HG02763 (cell line): ENCODE data around the gene WDR59.
"Not testable (repeated sequence)": the region's sequence is repeated elsewhere in the genome, so short reads cannot be mapped to it uniquely, and the experiment has no call there.

ENCODE experiments used
- ATAC-seq: cut with Tn5 transposase; IDR thresholded peaks from one replicate; pipeline ENCODE4 v1.9.1; 2021; ENCODE audit warnings: mild to moderate bottlenecking, moderate library complexity; ENCODE audit not compliant: unreplicated experiment

The WDR59 gene

DNA sequence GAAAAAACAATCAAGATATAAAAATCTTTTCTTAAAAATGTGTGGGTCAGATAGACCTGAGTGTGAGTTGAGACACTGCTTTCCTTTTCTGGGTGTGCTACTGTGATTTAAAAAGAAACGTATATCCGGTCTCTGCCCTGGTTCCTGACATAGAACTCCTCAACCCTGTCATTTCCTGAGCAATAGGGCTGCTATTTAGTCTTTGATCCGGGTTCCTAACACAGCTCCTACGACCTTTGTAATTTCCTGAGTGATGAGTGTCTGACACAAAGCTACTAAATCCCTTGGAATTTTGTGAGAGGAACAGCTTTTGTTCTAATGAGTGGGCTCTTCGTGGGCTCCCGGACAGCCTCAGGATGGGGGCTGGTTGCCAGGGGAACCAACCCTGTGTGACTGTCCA is 116.4 kb downstream of the WDR59 start:
- ATAC-seq: no peak

DNA sequence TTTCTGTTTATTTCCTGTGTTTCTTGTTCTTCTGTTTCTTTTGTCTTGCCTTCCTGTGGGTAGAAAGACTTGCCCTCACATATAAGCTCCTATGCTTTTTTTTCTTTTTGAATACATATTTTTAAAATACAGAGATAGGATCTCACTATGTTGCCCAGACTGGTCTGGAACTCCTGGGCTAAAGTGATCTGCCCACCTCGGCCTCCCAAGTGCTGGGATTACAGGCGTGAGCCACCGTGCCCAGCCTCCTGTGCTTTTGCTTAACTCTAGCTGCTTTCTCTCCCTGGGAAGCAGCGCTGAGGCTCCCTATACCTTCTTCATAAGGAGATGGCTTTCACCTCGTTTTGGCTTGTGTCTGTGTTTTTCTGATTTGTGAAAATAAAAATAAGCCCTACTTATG is 116.9 kb downstream of the WDR59 start:
- no peak for ATAC-seq

DNA sequence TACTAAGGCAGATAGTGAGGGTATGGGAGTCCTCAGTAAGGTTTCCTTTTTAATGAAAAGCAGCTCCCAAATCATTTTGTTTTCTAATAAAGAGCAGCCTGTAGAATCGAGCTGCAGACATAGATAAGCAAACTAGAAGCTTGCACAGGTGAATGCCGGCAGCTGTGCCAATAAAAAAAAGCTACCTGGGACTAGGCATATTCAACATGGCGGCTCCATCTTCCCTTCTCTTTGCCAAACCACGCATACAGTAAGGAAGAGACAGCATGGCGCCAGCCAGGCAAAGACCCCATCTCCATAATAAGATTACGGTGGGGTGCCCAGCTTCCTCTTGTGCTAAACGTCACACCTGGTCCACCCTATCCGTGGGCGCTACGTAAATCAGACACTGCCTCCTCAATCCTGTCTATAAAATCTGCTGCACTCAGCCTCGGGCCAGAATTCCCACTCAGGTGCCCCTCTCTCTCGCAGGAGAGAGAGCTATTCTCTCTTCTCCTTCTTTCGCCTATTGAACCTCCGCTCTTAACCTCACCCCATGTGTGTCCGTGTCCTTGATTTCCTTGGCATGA is 117.6 kb downstream of the WDR59 start:
- no peak for ATAC-seq

DNA sequence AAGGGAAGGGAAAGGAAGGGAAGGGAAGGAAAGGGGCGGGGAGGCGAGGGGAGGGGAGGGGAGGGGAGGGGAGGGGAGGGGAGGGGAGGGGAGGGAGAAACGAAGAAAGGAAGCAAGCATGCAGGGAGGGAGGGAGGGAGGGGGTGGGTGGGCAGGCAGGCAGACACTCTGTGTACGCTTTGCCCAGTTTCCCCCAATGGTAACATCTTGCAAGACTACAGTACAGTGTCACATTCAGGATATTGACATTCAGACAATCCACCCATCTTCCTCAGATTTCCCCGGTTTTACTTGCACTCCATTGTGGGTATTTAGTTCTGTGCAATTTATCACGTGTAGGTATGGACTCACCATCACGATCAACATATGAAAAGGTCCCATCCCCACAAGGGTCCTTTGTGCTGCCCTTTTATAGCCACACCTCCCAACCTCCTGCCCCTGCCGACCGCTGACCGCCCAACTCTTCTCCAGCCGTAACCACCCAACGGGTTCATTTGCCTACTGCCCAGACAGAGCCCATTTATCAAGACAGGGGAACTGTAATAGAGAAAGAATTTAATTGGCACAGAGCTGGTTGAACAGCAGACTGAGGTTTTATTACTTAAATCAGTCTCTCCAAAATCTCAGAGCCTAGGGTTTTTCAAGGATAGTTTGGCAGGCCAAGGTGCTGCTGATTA is 118.9 kb downstream of the WDR59 start:
- ATAC-seq: no peak

DNA sequence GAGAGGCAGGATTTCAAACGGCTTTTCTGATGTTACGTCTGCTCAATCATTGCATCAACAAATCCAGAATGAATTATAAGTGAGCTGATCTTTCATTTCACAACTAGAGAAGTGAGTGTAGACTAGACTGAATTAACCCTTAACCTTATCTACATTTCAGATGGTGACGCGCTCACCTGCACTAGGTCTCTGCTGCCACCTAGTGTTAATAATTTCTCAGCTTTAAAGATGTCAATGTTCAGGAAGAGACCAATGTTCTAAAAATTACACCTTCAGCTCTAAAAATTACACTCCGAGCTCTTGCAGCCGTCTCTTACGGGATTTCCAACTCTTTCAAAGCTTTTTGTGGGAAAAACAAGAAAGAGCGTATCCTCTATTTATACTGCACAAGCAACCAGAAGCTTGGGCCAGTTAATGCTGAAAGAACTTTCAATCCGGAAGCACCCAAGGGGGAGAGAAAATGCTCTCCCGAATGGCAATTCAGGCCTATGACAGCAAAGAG is 122.1 kb downstream of the WDR59 start:
- ATAC-seq: no peak

DNA sequence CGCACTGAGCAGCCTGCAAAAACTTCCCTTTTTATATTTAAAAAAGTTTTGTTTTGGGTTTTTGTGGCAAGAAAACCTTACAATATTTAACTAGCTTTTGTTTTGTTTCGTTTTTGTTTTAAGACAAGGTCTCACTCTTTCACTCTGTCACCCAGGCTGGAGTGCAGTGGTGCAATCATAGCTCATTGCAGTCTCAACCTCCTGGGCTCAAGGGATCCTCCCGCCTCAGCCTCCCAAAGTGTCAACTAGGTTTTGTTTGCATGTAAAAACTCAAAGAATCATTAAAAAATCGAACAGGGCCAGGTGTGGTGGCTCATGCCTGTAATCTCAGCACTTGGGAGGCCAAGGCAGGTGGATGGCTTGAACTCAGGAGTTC is 132.4 kb downstream of the WDR59 start:
- no peak for ATAC-seq

DNA sequence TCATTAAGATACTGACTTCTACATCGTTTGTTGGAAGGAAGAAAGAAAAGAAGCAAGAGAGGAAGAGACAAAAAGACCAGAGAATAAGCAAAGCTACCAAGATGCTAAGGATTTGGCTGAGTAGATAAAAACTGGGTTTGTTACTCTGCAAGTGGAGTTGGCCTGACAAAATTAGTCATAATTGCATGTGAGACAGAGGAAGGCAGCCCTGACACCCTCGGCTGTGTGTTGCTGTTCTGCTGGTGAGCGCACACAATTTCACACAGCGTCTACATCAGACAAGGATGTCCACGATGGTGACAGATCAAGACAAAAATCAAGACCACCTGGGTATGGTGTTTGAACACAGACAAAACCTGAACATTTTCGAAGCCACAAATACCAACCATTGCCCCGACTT is 134.9 kb downstream of the WDR59 start:
- ATAC-seq: no peak

DNA sequence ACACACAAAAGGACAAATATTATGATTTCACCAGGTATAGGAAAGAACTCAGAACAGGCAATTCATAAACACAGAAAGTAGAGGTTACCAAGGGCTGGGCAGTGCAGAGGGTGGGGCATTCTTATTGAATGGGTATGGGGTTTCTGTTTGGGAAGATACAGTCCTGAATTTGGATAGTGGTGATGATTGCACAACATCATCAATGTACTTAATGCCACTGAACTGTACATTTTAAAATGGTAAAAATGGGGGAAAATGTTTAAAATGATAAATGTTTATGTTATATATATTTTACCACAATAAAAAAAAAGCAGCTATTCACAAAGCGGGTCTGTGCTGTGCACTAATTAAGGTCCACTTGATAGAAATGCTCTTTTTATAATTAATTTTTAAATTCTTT is 137.7 kb downstream of the WDR59 start:
- ATAC-seq: no peak

DNA sequence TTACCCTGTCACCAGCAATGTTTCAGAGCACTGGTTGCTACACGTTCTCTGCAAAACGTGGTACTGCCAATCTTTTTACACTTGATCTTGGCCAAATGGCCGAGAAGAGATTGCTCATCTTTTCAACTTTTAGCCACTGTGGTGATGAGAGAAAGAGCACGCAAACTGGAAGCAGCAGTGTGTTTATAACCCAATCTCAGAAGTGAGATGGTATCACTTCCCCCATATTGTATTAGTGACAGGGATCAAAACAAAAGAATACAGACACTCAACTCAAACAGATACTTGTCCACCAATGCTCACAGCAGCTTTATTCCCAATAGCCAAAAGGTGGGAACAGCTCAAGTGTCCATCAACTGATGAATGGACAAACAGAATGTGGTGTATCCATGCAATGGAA is 138.2 kb downstream of the WDR59 start:
- no peak for ATAC-seq

DNA sequence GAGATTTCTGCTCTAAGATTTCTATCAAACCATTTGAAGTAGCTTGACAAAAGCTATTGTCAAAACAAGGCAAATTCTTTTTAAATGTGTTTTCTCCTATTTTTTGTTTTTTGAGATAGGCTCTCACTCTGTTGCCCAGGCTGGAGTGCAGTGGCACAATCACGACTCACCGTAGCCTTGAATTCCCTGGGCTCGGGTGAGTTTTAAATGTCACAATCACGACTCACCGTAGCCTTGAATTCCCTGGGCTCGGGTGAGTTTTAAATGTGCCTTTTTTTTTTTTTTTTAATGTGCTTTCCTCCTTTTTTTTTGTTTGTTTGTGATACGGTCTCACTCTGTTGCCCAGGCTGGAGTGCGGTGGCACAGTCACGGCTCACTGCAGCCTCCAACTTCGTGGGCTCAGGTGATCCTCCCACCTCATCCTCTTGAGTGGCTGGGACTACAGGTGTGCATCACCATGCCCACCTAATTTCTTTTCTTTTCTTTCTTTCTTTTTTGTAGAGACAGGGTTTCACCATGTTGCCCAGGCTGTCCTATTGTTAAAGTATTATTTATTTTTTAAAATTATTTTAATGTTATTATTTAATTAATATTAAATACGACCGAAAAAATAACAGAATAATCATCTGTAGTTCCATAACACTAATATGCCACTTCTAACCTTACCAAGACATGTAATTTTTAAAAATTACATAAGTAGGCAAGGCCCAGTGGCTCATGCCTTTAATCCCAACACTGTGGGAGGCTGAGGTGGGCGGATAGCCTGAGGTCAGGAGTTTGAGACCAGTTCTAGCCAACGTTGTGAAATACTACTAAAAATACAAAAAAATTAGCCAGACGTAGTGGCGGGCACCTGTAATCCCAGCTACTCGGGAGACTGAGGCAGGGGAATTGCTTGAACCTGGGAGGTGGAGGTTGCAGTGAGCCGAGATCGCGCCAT is 140.6 kb downstream of the WDR59 start:
- no peak for ATAC-seq

DNA sequence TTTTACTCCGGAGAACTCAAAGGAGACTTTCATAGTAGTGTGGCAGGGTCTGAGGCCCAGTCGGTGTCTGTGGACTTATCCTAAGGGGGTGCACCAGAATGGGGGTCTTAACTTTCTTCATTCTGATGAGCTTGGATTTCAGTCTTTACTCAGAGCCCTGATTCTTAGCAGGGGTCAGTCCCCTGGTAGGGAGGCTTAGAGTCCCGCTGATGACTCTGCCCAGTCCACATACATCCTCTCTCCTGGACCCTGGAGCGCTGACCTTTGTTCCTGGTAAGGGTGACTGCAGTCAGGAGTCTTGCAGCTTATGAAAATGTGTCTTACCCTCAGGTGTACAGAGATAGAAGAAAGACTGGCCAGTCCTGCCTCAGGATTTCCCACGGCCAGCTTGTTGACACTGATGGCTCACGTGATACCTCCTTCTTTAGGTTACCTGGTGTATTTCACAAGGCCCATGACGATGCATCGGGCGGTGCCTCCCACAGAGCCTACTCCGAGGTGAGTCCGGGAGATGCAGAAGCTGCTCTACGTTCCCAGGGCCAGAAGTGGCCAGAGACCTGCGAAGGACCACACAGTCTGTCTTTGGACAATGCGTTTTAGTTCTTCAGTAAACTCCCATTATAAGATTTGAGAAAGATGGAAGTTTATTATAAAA is 141.4 kb downstream of the WDR59 start:
- not testable (repeated sequence) for ATAC-seq

DNA sequence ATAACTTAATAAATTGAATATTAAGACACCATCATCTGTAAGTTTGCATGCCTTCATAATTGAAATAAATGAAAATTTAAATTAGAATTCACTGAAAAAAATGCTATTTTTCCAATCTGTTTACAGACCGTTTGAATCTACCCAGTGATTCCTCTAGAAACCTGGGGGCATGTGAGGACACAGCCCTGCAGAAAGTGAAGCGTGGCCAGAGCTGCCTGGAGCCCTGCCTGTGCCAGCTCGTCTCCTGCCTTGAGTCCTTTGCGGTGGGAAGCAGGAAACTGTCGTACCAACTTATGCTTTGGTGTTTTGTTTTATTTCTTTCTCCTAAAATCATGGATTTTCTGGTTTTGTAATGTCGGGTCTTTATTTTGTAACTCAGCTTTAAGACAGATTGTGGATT is 142.5 kb downstream of the WDR59 start:
- ATAC-seq: no peak

DNA sequence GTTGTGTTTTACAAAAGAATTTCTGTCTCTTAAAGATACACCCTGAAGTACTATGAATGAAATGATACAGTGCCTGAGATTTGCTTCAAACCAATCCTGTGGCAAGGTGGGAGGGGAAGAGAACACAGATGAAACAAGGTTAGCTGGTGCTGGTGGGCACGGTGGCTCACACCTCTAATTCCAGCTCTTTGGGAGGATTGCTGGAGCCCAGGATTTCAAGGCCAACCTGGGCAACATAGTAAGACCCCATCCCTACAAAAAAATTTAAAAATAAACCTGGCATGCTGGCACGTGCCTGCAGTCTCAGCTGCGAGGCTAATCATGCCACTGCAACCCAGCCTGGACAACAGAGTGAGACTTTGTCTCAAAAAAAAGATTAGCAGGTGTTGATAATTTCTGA is 143.0 kb downstream of the WDR59 start:
- ATAC-seq: no peak

DNA sequence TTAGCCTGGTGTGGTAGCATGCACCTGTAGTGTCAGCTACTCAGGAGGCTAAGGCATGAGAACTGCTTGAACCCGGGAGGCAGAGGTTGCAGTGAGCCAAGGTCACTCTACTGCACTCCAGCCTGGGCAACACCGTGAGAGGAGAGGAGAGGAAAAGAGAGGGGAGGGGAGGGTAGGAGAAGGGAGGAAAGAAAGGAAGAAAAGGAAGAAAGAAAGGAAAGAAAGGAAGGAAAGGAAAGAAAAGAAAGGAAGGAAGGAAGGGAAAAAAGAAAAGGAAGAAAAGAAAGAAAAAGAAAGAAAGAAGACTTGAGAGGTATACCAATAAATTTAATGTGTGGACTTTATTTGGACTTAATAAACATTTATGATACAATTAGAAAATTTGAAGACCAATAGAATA is 143.5 kb downstream of the WDR59 start:
- ATAC-seq: no peak

DNA sequence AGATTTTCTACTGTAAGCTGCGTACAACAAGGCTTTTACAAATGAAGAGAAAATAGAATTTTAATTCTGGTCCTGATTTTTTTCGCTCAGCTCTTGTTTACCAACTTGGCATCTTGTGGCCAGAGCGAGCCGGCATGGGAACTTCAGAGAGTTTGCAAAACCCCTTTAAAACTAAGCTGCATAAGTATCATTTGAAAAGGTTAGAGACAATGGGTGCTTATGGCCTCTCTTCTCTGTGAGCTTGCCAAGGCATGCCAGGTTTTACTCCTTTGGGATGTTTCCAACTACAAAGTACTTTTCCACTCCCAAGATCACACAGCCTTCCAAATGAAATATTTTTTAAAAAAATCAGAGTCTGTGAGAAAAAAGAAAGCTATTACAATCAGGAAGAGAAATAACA is 147.9 kb downstream of the WDR59 start:
- no peak for ATAC-seq

DNA sequence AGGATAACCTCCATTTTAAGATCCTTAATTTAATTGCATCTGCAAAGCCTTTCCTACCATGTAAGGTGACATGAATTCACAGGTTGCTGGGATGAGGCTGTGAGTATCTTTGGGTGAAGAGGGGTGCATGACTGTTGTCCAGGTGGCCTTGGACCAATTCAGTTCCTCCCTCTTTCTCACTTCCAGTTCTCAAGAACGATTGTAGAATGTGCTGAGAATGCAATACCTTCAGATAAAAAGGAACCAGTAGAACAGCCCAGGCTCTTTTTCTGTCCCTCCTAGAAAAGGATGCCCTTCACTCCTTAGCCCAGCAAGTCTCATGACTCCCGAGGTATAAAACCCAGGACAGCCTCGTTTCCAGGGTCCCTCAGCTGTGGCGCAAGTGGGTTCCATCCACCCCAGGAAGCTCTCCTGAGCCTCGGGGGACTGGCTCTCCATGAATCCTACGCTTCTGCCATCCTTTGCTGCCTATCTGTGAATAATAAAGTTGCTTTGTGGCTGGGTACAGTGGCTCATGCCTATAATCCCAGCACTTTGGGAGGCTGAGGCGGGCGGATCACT is 148.7 kb downstream of the WDR59 start:
- ATAC-seq: no peak

DNA sequence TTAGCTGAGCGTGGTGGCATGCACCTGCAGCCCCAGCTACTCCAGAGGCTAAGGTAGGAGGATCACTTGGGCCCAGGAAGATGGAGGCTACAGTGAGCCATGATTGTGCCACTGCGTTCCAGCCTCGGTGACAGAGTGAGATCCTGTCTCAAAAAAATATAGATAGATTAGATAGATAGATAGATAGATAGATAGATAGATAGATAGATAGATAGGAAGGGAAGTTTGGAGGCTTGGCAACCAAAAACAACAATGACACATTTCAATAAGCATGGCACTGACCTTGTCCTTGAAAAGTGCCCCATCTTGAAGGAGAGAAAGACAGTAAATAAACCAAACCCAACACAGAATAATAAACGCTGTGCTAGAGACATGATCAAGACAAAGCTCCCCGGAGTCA is 152.7 kb downstream of the WDR59 start:
- ATAC-seq: no peak

DNA sequence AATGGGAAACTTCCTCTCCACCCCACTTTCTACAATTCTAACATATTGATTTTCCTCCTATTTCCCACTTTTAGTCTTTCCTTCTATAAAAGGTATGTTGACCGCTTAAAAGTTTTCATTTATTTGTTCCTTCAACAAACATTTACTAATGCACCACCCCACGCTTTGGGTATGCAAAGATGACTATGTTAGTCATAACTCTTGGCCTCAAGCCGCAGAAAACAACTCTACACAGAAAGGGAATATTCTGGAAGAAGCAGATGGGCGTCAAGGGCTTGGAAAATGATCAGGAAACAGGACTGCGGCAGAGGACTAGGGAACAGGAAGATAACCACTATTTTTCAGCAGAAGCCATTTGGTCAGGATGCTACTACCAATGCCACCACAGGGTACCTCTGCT is 153.5 kb downstream of the WDR59 start:
- ATAC-seq: no peak

DNA sequence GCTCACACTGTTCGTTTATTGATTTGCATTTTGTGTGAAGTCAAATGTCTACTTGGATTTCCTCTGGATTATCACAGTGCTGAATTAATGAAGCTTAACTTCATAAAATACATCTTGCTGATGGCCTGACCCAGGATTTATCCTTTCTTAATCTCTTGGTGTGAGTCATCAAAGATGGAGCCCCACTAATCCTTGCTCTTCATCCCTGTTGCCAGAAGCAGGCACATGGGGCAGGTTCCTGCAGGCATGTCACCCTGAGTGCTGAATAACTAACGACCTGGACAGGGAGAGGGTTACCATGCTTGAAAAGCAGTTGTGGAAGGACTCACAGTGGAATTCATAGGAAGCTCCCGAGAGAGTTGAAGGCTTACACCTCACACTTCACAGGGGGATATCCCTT is 154.3 kb downstream of the WDR59 start:
- no peak for ATAC-seq

DNA sequence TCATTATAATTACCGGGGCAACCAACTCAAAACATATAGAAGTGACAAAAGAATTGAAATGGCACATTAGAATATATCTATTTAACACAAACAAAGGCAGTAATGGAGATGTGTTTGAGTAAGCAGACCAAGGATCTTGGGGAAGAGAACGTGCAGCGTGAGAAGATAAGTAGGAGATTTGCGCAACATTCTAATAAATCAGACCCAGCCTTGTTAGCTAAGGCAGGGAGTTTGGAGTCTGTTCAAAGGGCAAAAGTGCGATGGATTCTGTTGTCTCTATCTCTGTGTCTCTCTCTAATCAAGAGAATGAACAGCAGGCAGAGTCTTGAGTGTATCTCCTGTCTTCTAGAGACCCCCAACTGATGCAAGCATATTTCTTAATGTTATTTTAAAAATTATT is 155.3 kb downstream of the WDR59 start:
- ATAC-seq: no peak

DNA sequence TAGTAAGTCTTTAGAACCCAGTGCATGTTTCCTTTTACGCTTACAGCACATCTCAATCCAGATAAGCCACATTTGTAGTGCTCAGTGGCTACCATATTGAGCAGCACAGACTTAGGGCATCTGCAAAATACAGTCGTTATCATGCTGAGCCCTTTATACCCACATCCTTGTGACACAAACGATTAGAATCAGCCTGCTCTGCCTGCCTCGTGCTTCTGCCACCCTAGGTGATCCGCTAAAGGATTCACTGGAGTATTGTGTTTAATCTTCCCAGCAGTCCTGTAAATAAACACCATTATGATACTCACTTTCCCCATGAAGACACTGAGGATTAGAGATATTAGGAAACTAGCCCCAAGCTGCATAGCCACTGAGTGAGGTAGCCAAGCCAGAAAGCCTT is 159.0 kb downstream of the WDR59 start:
- no peak for ATAC-seq
